Measurements from ENCODE around the gene SCN11A.
"Not testable (repeated sequence)": the region's sequence is repeated elsewhere in the genome, so short reads cannot be mapped to it uniquely, and the experiment has no call there.

Gene SCN11A

GRCh38 chr3:39064646-39065045 is 12.9 kb upstream of the SCN11A start:
- DNase-seq, result no peak

- DNase-seq, result no peak
Measured at GRCh38 chr3:39063143-39063542, 11.4 kb upstream of the SCN11A start.

GRCh38 chr3:39062180-39062579 is 10.4 kb upstream of the SCN11A start:
- DNase-seq, result no peak

- not testable (repeated sequence) for DNase-seq
Measured at GRCh38 chr3:39061228-39061627, 9.5 kb upstream of the SCN11A start.

GRCh38 chr3:39056151-39056550 is 4.4 kb upstream of the SCN11A start:
- DNase-seq, result no peak

- no peak for DNase-seq
Measured at GRCh38 chr3:39053696-39054095, 2.0 kb upstream of the SCN11A start.

GRCh38 chr3:39052583-39052982 is 839 bp upstream of the SCN11A start:
- no peak for DNase-seq

GRCh38 chr3:39050029-39050428 is 1.7 kb downstream of the SCN11A start:
- DNase-seq, result no peak

- no peak for DNase-seq
Measured at GRCh38 chr3:39038165-39038564, 13.6 kb downstream of the SCN11A start.

GRCh38 chr3:39029556-39029955 is 22.2 kb downstream of the SCN11A start:
- no peak for DNase-seq

GRCh38 chr3:39028546-39028945 is 23.2 kb downstream of the SCN11A start:
- DNase-seq, result no peak

- DNase-seq, result no peak
Measured at GRCh38 chr3:39025222-39025970, 26.3 kb downstream of the SCN11A start.

GRCh38 chr3:39024497-39024896 is 27.2 kb downstream of the SCN11A start:
- no peak for DNase-seq

GRCh38 chr3:39022286-39022630 is 29.5 kb downstream of the SCN11A start:
- DNase-seq, result no peak

- DNase-seq, result no peak
Measured at GRCh38 chr3:39021465-39022285, 30.1 kb downstream of the SCN11A start.

- no peak for DNase-seq
Measured at GRCh38 chr3:39021029-39021428, 30.7 kb downstream of the SCN11A start.

GRCh38 chr3:39019299-39019698 is 32.4 kb downstream of the SCN11A start:
- DNase-seq, result no peak

GRCh38 chr3:39015418-39015817 is 36.3 kb downstream of the SCN11A start:
- no peak for DNase-seq

- DNase-seq, result no peak
Measured at GRCh38 chr3:39013921-39014509, 37.7 kb downstream of the SCN11A start.

GRCh38 chr3:39013289-39013688 is 38.5 kb downstream of the SCN11A start:
- no peak for DNase-seq

GRCh38 chr3:39011191-39011736 is 40.5 kb downstream of the SCN11A start:
- no peak for DNase-seq

- no peak for DNase-seq
Measured at GRCh38 chr3:39005295-39005694, 46.4 kb downstream of the SCN11A start.
